HG02884 (cell line): ENCODE measurements around the gene FMR1.

ENCODE experiments used
- ATAC-seq: cut with Tn5 transposase; IDR thresholded peaks from one replicate; pipeline ENCODE4 v1.9.1; 2021; ENCODE audit warnings: mild to moderate bottlenecking, moderate library complexity; ENCODE audit not compliant: unreplicated experiment

The FMR1 gene

DNA sequence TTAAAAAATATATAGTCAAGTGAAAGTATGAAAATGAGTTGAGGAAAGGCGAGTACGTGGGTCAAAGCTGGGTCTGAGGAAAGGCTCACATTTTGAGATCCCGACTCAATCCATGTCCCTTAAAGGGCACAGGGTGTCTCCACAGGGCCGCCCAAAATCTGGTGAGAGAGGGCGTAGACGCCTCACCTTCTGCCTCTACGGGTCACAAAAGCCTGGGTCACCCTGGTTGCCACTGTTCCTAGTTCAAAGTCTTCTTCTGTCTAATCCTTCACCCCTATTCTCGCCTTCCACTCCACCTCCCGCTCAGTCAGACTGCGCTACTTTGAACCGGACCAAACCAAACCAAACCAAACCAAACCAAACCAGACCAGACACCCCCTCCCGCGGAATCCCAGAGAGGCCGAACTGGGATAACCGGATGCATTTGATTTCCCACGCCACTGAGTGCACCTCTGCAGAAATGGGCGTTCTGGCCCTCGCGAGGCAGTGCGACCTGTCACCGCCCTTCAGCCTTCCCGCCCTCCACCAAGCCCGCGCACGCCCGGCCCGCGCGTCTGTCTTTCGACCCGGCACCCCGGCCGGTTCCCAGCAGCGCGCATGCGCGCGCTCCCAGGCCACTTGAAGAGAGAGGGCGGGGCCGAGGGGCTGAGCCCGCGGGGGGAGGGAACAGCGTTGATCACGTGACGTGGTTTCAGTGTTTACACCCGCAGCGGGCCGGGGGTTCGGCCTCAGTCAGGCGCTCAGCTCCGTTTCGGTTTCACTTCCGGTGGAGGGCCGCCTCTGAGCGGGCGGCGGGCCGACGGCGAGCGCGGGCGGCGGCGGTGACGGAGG is at the start of gene FMR1:
TSS of gene FMR1 (plus strand) at position 728 of the 831 bp plus-strand sequence. CDS start 261 bp downstream, outside the sequence.
- ATAC-seq: peak; percentile 84

DNA sequence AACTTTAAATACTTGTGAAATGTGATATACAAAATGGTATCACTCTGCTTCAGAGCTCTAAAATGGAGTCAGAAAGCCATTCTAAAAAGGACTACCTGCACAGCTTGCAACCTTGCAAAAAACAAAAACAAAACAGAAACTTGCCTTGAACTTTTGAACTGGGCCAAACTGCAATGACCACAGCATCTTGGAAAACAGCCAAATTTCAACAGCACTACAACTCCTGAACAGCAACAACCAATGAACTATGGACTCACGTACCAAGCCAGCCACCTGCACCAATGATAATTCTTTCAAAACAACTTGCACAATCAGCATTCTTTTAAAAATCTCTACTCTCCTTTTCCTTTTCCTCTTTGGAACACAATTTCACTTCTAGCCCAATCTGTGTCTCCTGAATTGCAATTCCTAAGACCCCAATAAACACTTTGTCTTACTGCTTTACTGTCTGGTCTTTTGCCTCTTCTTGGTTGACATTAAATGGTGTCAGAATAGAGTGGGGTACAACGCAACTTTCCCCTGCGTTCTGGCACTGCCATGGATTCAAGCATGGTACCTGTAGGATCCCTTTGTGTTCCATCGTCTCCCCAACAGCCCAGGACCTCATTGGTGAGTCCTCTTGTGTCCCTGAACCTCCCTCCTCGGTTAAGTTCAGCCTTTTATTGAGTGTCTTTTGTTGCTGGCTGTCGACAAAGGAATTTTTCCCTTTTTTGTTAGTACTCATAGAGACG is 35.7 kb upstream of the FMR1 start:
- ATAC-seq: peak; percentile 97

DNA sequence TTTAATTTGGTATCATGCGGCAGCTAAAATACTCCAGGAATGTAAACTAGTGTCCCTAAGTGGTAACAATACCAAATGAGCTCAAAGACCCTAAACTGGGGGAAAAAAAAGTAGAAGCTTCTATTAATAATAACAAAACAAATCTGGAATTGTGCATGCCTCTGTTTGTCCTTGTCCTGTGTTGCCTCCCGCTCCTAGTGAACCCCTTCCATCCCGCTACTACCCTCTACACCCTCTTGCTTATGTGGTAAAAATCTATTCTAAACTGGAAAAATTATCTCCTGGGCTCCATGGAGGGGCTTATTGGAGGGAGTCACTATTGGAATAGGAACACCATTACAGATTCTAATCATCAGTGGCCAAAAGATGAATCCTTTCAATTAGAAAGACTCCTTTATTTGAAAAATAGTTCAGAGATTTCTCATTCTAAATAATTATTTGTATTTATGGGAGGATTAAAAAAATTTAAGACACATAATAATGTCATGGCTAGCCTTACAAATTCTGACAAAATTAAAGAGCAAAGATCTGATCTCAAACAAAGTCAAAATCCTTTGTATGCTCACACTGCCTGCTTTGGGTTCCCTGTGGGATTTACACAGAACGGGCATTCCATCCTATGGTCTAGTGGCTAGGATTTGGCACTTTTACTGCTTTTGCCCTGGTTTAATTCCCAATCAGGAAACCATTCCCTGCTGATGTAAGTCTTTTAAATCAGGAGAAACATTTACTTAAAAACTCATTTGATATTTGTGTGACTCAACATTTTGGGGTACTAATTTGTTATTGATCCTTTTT is 34.7 kb upstream of the FMR1 start:
- ATAC-seq: no peak

DNA sequence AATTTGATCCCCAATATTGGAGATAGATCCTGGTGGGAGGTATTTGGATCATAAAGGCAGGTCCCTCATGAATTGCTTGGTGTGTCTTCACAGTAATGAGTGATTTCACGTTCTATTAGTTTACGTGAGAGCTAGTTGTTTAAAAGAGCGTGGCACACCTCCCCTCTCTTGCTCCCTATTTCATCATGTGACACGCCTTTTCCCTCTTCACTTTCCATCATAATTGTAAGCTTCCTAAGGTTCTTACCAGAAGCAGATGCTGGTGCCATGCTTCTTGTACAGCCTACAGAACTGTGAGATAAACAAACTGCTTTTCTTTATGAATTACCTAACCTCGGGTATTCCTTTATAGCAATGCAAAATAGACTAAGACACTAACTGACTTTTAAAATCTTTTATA is 34.0 kb upstream of the FMR1 start:
- ATAC-seq: no peak

- no peak for ATAC-seq
Observed at GRCh38 chrX:147884958-147885357, 26.8 kb upstream of the FMR1 start.

GRCh38 chrX:147890756-147891155 is 21.0 kb upstream of the FMR1 start:
- no peak for ATAC-seq

- ATAC-seq: no peak
Observed at GRCh38 chrX:147891896-147892295, 19.8 kb upstream of the FMR1 start.

- ATAC-seq: no peak
Observed at GRCh38 chrX:147893741-147894140, 18.0 kb upstream of the FMR1 start.

GRCh38 chrX:147894366-147894963 is 17.3 kb upstream of the FMR1 start:
- no peak for ATAC-seq

DNA sequence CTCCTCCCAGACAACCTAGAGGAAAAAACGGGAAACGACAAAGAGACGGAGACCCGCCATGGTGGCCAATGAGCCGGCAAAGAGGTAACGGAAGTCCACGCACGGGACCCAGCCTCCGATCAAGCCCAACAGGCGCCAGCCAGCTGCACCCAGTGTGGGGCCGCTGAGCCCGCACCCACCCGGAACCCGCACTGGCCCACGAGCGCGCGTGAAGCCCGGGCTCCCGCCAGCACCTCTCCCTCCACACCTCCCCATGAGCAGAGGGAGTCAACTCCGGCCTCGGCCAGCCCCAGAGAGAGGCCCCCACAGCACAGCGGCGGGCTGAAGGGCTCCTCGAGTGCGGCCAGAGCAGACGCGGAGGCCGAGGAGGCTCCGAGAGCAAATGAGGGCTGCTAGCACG is 14.6 kb upstream of the FMR1 start:
- ATAC-seq: no peak

DNA sequence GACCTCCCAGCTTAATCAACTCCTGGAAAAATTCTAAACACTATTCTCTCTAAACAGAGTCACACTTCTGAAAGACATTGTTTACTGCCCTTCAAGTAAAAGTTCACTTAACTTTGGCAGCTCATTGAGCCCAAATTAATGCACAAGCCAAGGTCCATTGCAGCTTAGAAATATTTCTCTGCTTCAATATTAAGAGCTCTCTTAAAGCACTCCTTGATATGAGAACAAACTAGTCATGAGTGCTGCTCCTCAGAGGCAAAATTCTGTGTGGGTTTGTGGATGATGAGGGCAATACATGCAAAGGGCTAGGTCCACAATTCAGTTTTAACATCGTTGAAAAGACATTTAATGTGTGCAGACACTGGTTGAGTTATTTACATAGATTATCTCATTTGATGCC is 12.8 kb upstream of the FMR1 start:
- ATAC-seq: no peak

GRCh38 chrX:147899379-147900114 is 12.2 kb upstream of the FMR1 start:
- no peak for ATAC-seq

- no peak for ATAC-seq
Observed at GRCh38 chrX:147900349-147900748, 11.4 kb upstream of the FMR1 start.

- ATAC-seq: no peak
Observed at GRCh38 chrX:147901461-147902126, 10.1 kb upstream of the FMR1 start.

DNA sequence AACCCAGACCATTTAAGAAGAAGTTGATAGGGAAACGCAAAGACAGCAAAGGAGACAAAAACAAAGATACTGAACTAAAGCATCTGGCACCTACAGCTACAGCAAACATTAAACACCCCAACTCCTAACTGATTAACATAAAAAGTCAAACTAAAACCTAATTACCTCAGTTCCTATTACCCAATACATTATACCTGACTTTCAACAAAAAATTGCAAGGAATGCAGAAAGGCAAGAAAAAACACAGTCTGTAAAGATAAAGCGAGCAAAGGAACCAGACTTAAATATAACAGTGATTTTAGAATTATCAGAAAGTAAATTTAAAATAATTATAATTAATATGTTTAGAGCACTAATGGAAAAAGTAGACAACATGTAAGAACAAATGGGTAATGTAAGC is 9.4 kb upstream of the FMR1 start:
- ATAC-seq: no peak

DNA sequence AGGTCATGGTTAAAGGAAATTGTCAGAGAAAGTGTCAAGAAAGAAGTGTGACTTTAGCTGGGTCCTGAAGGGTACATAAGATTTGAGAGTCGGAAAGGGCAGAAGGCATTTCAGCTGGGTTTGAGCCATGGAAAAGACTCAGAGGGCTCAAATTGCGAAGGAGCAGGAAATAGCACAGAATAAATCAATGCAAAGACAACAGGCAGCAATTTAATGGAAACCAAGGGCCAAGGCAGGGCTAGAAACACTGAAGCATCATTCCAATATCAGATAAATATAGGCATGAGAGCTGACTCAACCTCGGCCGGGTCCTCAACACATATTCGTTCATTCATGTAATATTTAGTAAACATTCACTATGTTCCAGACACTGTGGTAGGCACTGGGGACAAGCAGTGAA is 3.6 kb upstream of the FMR1 start:
- no peak for ATAC-seq

DNA sequence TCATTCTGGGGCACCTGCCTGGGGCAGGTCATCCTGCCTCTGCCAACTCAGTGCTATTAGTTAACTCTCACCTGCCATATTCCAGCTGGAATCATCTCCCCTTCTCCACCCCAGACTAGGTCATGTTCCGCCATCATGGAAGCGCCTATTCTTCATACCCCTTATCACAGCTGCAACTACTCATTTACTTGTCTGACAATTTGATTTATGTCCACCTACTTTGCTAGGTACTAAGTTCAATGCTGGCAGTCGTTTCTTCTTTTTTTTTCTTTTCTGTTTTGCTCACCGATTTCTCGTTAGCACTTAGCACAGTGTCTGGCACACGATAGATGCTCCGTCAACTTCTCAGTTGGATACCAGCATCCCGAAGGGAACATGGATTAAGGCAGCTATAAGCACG is 1.1 kb upstream of the FMR1 start:
- ATAC-seq: no peak

DNA sequence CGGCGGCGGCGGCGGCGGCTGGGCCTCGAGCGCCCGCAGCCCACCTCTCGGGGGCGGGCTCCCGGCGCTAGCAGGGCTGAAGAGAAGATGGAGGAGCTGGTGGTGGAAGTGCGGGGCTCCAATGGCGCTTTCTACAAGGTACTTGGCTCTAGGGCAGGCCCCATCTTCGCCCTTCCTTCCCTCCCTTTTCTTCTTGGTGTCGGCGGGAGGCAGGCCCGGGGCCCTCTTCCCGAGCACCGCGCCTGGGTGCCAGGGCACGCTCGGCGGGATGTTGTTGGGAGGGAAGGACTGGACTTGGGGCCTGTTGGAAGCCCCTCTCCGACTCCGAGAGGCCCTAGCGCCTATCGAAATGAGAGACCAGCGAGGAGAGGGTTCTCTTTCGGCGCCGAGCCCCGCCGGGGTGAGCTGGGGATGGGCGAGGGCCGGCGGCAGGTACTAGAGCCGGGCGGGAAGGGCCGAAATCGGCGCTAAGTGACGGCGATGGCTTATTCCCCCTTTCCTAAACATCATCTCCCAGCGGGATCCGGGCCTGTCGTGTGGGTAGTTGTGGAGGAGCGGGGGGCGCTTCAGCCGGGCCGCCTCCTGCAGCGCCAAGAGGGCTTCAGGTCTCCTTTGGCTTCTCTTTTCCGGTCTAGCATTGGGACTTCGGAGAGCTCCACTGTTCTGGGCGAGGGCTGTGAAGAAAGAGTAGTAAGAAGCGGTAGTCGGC is 528 bp downstream of the FMR1 start:
- peak; percentile 31 for ATAC-seq

DNA sequence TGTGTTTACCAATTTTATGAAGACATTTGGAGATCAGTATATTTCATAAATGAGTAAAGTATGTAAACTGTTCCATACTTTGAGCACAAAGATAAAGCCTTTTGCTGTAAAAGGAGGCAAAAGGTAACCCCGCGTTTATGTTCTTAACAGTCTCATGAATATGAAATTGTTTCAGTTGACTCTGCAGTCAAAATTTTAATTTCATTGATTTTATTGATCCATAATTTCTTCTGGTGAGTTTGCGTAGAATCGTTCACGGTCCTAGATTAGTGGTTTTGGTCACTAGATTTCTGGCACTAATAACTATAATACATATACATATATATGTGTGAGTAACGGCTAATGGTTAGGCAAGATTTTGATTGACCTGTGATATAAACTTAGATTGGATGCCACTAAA is 1.9 kb downstream of the FMR1 start:
- ATAC-seq: no peak
